Measurements from ENCODE around the gene CAPN15.

The CAPN15 gene

DNA sequence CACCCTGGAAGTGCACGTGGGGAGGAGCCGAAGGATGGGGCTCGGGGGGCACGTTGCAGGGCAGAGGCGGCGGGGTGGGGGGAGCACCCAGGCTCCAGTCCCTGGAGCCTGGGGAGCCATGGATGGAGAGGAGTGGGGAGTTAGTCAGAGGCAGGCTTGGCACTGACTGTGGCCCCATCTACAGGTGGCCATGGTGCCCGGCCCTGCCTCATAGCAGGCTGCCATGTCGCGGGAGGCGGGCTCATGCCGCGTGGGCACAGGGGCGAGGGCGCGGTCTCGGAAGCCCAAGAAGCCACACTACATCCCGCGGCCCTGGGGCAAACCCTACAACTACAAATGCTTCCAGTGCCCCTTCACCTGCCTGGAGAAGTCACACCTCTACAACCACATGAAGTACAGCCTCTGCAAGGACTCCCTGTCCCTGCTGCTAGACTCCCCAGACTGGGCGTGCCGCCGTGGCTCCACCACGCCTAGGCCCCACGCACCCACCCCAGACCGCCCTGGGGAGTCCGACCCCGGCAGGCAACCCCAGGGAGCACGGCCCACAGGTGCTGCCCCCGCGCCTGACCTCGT, 35.6 kb downstream of the CAPN15 start:
- DNase-seq = no peak

DNA sequence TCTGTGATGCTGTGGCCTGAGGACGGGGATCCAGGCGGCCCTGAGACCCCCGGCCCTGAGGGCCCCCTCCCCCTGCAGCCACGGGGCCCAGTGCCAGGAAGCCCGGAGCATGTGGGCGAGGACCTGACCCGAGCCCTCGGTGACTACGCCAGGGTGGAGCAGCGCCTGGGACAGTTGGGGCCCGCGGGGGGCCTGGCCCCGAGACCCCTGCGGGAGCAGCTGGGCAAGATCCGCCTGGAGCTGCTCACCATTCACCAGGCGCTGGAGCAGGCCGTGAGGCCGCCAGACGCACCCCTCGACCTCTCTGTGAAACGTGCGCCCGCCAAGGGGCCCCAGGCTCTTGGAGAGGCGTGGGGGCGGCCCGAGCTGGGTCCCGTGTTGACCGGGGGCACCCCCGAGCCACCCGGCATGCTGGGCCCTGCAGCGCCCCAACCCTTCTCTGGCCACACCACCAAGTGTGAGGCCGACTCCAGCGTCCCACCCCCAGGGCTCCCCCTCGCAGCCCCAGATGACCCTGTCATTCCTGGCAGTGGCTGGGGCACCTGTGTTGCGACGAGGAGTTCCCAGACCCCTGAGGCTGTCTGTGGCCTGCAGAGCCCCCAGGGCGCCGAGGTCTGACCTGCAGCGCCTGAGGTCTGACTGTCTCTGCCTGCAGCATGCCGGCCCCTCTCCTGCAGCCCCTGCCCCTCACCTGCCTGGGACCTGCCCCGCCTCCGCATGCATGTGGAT, 37.3 kb downstream of the CAPN15 start:
- DNase-seq = no peak

DNA sequence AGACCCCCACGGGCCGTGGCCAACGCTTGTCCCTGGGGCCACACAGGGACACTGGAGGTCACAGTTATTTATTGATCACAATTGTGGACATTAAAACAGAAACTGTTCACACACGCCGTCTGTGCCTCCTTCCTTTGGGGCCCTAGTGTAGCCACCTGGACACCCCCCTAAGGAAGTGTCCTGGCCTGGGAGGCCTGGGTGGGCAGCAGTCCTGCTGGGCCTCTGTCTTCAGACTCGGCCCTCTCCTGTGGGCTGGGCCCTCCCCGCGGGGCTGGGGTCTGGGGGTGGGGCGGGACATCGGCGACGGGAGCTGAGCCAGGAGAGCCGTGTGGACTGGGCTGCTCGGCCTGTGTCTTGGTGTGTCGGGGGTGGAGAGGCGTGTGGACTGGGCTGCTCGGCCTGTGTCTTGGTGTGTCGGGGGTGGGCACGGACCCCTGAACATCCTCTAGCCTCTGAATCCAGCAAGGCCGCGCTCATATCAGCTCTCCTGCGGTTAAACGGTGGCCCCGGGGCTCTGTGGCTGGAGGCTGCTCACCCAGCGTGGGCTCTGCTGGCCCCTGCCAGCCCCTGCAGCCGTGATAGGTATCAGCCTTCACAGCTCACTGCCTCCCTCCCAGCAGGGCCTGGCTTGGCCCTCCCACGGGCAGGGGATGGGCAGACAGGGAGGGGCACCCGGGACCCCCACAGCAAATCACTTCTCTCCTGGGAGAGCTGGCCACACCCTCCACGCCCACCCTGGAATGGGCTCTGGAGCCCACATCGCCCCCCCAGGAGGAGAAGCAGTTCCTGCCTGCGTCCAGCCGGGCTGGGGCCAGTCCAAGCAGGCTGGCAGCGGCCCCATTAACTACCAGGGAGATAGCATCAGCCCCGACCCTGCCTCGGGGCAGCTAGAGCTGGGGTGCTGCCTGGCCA, 38.2 kb downstream of the CAPN15 start:
- no peak for DNase-seq

DNA sequence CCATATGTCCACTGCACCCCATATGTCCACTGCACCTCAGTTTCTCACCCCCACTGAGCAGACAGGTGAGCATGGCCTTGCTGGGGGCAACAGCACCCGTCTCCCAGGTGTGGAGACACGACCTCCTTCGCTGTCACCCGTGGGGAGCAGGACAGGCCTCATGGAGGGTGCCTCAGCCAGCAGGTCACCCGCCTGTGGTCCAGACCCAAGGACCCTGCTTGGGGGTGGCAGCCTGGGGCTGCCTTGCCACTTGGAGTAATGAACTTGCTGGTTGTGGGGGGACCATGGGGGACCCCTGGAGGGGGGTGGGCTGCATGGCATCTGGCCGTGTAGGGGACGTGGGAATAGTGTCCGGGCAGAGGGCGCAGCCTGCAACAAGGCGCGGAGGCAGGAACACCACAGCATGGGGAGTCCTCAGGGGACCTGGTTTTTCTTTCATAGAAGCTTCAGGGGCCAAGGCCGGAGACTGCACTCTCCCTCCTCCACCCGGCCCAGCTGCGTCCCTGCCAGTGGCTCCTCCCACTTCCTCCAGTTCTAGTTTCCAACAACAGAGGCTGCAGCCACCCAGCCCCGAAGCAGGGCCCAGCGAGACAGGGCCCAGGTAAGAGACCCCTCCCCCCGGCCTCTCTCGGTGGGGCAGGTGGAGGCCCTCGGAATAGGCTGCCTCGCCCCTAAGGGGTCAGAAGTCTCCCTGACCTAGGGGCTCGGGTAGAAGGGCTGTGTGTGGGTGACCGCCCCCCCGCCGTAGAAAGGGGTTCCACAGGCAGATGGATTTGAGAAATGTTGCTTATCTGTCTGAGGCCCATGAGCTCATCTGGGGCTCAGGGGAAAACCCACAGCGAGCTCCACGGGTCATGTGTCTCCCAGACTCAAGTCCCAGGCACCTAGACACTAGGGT, 39.2 kb downstream of the CAPN15 start, which contains the start of gene NHLRC4:
NHLRC4 (plus strand) TSS at position 531 of the 898 bp plus-strand sequence. CDS start 1,043 bp downstream, outside the sequence.
- peak; percentile 54 to 68 (median 55) for DNase-seq

DNA sequence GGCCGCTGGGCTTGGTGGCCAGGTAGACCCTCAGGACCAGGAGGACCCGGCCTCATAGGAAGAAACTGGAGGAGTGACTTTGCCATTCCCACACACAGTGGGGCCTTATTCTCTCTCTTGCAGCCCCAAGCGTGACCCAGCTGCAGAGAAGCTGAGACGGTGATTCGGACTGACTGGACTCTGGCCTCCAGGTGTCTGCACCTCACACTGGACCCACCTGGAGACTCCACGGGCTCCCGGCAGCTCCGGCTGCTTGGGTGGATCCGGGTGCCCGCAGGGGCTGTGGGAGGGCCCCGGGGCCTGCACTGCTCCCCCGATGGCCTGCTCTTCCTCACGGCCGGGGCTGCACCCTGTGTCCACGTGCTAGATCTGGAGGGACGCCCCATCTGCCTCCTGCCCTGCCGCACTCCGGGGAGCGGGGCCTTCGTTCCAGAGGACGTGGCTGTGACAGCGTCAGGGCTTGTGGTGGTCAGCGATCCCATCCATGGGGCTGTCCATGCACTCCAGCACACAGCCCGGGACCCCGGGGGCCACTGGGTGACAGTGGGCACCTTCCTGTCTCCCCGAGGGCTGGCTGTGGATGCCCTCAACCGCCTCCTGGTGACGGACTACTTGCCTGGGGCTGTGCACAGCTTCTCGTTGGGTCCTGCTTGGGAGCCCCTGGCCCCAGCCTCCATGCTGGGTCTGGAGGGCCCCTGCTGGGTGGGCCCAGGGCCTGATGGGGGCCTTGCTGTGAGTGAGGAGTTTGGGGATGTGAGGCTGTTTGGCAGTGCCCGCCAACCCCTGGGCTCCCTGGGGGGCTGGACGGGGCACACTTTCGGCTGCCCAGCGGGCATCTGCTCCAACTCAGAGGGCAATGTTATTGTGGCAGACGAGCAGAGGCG, 40.1 kb downstream of the CAPN15 start:
- DNase-seq = no peak

DNA sequence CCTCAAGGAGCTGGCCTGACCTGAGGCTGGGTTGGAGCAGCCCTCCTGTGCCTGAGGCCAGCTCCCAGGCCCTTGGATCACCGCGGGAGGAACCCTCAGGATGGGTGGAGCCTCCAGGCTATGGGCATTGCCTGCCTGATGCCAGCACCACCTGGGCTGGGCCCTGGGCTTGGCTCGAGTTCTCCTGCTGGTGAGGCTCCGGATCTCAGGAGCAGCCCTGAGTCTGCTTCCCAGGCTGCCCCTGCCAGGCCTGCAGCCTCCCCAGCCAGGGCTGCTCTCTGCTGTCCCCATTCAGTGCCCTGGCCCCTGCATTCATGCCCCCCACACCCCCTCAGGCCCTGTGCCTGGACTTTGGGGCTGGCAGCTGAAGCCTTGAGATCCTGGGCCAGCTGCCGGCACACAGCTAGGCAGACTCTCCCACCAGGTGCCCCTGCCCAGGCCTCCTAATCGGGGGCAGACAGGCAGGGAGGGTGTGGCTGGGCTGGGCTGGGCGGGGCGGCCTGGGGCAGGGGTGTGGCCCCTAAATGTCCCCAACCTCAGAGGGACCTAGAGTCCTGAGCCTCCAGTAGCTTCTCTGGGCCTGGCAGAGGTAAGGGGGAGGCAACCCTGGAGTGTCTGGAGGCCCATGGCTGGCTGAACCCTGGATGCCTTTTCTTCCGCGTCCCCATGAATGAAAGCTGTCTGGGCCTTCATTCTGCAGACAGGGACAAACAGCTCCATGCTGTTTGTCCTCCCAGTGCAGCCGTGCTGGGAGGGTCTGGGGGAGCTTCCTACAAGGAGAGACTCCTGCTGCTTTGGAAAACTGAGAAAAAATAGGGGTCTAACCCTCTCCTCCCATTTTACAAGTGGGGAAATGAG, 41.1 kb downstream of the CAPN15 start:
- no peak for DNase-seq

DNA sequence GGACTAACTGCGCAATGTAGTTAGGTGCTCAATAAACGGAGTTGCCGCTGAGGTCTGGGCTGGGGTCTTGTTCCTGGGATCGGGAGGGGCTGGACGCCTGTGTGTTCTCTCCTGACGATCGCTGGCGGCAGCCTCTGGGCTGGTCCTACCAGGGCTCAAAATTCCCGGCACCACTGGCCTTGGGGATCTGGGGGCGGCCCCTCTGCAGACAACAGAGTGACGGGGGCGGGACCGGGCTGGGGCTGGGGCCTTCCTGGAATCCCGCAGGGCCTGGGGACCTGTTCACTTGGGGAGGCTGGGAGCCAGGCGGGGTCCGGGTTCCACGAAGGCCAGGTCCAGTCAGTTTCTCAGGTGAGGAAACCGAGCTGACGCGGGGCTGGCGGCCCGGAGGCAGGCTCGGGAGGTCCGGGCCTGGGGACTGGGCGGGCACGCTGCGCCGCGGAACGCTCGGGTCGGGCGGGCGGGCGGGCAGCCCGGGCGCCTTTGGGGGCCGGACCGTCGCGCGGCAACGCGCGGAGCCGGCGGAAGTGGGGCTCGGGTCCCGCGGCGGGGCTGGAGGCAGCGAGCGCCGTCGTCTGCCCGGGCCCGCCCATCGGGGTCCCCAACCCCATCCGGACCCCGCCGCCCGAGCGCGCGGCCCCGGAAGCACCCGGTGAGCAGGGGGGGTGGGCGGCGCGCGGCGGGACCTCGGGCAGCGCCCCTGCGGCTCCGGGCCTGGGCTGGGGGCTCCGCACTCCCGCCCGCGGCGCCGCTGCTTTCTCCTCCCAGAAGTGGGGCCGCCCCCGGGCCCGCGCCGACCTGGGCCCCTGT, 42.1 kb downstream of the CAPN15 start, which contains the start of gene PIGQ:
PIGQ (plus strand) TSS at position 524 of the 810 bp plus-strand sequence. CDS start 4,107 bp downstream, outside the sequence.
- peak; percentile 75 to 90 (median 80) for DNase-seq

DNA sequence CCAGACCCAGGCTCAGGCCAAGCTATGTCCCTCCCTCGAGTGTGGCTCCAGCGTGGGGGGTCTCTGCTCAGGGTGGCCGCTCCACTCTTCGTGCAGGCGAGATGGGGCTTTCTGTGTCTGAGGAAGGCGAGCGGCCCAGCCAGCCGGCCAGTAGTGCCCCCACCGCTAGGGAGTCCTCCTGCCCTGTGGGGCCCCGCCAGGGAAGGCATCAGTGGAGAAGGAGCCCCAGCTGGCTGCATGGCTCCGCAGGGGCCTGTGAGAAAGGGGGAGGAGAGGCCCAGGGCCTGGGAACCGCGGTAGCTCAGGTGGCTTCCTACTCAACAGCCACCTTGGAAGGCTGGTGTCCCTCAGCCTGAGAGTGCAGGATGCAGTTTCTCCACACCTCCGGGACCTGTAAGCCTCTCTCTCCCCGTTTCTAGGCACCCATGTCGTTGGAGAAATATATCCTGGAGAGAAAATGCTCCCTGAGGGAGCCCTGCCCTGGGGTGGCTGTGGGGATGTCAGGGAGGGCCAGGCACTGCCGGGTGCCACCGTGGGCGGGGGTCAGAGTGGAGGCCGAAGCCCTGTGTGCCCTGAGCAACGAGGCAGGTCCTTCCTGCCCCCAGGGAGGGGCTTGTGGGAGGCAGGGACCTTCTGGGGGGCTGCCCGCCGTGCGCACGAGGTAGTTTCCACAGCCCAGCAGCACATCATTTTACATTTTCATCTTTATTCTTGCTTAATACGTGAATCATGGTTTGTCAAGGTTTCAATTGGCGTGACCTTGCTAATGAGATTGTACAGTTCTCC, 45.5 kb downstream of the CAPN15 start:
- no peak for DNase-seq

DNA sequence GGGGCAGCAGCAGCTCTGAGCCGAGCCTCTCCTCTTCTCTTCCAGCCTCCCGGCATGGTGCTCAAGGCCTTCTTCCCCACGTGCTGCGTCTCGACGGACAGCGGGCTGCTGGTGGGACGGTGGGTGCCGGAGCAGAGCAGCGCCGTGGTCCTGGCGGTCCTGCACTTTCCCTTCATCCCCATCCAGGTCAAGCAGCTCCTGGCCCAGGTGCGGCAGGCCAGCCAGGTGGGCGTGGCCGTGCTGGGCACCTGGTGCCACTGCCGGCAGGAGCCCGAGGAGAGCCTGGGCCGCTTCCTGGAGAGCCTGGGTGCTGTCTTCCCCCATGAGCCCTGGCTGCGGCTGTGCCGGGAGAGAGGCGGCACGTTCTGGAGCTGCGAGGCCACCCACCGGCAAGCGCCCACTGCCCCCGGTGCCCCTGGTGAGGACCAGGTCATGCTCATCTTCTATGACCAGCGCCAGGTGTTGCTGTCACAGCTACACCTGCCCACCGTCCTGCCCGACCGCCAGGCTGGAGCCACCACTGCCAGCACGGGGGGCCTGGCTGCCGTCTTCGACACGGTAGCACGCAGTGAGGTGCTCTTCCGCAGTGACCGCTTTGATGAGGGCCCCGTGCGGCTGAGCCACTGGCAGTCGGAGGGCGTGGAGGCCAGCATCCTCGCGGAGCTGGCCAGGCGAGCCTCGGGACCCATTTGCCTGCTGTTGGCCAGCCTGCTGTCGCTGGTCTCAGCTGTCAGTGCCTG, 46.7 kb downstream of the CAPN15 start:
- no peak for DNase-seq

- DNase-seq = no peak
These were observed 48.1 kb downstream of the CAPN15 start for GRCh38 chr16:575354-576196.

GRCh38 chr16:576197-576822, 48.8 kb downstream of the CAPN15 start:
- no peak for DNase-seq

DNA sequence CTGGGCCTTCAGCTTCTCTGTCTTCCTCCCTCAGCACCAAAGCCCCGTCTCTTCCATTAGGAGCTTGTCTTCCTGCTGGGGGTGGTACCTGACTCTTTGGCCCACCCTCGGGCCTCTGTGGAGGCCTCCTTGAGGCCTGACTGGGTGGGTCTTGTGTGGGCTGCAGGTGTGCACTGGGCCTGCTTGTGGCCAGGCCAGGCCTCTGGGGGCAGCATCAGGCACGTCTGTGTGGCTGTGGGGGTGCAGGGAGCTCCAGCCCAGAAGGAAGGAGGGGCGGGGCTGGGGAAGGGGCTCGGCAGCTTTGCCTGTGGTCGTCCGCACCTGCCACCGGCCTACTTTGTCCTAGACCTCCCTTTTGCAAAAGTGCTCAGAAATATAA, 49.3 kb downstream of the CAPN15 start:
- DNase-seq = no peak

DNA sequence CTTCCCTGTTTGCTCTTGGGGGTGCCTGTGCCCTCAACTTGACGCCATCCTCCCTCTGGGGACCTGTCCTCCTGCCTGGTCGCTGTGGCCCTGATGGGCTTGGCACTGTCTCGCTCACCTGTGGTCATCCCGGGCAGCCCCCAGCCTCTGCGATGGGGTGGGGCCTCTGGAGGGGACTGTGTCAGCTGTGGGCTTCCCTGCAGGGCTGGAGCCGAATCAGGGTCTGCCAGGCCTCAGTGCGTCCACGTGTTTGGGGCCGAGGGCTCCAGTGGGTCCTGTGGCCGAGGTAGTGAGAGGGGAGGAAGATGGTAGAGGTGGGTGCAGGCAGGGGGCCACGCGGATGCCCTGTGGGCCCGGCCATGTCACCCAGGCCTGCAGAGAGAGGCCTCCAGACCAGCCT, 50.3 kb downstream of the CAPN15 start:
- DNase-seq = no peak

DNA sequence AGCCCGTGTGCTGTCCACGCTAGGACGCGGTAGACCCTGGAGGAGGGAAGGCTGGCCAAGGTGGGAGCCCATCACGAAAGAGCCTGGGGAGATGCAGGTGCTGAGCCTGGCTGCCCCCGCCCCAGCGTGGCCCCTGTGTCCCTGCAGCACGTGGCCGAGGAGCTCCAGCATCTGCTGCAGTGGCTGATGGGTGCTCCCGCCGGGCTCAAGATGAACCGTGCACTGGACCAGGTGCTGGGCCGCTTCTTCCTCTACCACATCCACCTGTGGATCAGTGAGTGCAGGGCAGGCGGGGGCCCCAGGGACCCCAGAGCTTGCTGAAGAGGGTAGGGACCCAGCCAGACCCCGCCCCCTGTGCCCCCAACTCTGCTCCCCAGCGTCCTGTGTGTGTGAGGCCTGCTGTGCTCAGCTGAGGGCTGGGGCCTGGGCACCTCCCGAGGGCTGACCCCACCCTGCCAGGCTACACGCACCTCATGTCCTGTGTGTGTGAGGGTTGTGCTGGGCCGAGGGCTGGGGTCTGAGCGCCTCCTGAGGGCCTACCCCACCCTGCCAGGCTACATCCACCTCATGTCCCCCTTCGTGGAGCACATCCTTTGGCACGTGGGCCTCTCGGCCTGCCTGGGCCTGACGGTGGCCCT, 50.8 kb downstream of the CAPN15 start:
- no peak for DNase-seq

DNA sequence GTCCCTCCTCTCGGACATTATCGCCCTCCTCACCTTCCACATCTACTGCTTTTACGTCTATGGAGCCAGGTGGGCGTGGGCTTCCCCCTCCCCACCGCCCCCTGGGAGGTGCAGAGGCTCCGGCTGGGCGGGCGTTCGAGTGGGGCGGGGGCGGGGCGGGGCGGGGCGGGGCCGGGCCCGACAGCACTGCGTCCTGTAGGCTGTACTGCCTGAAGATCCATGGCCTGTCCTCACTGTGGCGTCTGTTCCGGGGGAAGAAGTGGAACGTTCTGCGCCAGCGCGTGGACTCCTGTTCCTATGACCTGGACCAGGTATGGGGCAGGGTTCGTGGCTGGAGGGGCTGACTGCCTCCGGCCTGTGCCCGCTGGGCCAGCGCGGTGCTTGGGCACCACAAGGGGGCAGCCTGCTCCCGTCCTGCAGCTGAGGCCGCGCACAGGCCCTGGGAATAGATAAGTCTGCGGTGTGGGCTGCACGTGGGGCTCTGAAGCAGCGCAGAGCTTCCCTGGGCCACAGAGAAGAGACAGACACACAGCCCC, 51.4 kb downstream of the CAPN15 start:
- DNase-seq = peak; percentile 83 to 94 (median 89)

Measured in suppressor macrophage treated with lipopolysaccharide for 1 hour (primary cell).